ENCODE data around the gene CHMP6. TPM values are rescaled to one million over a fixed set of nuclear protein-coding genes. Genes with fewer than 3 reads are reported as not detected.

The CHMP6 gene
- total RNA-seq = 10 to 100 TPM; 13.5 to 23.2 (median 16.8) TPM

DNA sequence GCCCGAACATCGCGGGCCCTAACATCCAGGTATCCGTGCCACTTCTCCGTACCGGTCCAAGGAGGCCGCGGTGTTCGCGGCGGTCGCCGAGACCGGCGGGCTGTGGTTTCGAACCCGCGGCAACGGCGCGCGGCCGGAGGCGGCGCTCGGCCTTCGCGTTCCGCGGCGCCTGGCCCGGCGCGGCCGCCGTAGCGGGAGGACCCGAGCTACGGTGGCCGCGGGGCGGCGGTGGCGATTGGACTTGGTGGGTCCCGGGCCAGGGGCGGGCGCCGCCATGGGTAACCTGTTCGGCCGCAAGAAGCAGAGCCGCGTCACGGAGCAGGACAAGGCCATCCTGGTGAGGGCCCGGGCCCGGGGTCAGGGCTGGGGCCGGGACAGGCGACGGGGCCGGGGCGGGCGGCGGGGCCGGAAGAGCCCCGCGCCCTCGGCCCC lies at the start of gene CHMP6:
Gene CHMP6 (plus strand): TSS at position 197 of the 432 bp plus-strand sequence. CDS start 78 bp downstream, at position 275.
- TF ChIP-seq, protein P1, sequence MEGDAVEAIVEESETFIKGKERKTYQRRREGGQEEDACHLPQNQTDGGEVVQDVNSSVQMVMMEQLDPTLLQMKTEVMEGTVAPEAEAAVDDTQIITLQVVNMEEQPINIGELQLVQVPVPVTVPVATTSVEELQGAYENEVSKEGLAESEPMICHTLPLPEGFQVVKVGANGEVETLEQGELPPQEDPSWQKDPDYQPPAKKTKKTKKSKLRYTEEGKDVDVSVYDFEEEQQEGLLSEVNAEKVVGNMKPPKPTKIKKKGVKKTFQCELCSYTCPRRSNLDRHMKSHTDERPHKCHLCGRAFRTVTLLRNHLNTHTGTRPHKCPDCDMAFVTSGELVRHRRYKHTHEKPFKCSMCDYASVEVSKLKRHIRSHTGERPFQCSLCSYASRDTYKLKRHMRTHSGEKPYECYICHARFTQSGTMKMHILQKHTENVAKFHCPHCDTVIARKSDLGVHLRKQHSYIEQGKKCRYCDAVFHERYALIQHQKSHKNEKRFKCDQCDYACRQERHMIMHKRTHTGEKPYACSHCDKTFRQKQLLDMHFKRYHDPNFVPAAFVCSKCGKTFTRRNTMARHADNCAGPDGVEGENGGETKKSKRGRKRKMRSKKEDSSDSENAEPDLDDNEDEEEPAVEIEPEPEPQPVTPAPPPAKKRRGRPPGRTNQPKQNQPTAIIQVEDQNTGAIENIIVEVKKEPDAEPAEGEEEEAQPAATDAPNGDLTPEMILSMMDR (IDR thresholded peaks at IDR 0.05) = no peak
- ATAC-seq (ENCODE audit: low FRiP score) = peak; percentile 66
- peak; percentile 39 for DNase-seq (ENCODE audit: low spot score)

DNA sequence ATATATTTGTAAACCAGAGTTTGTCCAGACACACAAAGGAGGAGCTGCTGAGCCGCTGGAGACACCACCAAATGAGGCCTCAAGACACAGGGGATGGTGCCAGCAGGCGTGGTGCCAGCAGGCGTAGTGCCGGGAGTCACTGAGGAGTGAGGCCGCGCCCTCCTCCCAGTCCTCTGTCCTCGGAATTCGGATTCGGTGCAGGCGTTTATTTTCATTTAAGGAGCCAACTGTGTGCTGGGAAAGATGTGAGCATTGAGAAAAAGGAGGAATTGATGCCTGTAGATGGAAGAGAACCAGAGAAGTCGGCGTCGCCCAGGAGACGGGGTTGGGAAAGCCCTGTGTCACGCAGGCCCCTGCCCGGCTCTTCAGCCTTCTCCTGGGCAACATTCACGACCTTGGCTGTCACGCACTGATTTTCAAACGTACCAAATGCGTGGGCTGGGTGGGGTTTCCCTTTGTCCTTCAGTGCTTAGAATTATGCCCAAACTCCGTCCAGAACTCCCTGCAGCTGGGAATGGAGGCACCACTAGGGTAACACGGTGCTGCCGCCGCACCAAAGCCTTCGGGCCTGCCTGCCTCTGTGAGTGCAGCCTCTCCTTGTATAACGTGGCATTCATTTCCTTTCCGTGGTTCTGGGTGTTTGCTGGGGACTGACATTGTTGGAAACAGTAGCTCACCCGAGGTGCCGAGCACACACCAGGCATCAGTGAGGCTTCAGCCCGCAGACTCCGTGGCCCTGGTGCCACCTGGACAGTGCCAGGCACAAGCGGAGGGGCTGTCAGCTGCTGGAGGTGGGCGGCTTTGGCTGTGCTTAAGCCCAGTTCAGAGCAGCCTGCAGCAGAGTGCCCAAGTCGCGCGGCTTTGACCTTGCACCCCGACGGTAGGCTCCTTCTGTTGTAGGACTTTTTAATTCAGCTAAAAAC lies 49.0 kb upstream of the CHMP6 start:
- TF ChIP-seq, protein P1 (IDR thresholded peaks at IDR 0.05) = no peak
- ATAC-seq (ENCODE audit: low FRiP score) (peak; percentile 65), DNase-seq (ENCODE audit: low spot score) (peak; percentile 73)

DNA sequence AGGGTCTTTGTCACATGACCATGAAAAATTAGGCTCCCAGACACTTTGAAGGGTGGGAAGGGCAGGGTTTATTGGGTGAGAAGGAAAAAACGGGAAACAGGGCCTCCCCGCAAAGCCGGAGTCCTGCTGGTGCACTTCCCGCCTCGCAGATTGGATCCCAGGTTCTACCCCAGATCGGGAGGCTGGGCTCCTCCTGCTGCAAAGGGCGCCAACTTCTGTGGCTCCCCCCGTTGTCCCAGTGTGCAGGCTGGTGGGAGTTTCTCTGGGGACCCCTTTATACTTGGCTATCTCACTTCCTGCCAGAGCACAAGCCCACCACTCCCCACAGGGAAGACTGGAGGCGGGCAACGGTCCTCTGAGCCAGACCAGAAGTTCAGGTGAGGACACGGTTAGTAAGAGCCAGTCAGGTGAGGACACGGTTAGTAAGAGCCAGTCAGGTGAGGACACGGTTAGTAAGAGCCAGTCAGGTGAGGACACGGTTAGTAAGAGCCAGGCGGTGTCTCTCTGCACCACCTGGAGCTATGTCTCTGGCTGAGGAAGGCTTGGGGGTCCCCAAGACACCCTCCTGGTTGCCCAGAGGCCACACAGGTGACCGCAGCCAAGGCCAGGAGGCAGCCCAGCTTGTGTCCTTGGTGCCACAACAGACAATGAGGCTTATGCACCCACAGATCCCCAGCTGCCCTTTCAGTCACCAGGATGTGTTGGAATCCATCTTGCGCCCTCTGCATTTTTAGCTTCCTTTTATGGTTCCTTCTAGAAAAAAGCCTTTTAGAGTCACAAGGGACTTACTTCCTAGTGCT lies 48.1 kb upstream of the CHMP6 start:
- TF ChIP-seq, protein P1 (IDR thresholded peaks at IDR 0.05) = no peak
- DNase-seq (ENCODE audit: low spot score) (no peak), ATAC-seq (ENCODE audit: low FRiP score) (no peak)

DNA sequence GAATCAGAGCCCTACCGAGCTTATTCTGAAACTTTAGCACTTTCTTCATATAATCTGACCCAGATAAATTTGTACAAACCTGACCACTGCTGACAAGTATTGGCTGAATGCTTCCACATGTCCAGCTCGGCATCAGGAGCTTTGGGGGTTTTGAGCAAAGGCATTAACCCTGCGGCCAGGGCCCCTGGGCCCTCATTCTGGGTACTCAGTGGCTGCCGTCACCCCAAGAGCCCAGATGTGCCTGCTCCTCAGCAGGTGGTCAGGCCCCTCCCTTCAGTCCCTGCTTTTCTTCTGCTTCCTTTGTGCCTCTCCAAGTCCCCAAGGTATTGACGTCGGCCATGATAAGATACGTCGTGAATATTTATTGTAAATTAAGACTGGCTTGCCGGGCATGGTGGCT lies 47.3 kb upstream of the CHMP6 start:
- DNase-seq (ENCODE audit: low spot score) = no peak
- ATAC-seq (ENCODE audit: low FRiP score) = no peak
- TF ChIP-seq, protein P1 (IDR thresholded peaks at IDR 0.05) = no peak

DNA sequence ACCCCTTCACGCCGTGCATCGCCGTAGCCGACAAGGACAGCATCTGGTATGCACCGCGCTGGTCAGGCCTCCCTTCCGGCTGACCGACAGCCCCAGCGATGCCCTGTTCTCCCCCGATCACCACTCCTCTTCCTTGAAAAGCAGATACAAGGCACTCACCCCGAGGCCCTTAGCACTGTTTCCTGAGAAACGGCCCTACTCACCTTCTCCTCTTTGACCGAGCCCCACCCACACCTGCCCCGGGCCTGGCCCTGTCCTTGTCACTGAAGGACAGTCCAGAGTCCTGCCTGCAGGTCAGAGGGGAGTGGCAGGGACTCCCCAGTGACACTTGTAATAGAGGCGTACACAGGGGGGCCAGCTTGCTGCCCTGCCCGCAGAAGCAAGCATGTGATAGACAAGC lies 45.9 kb upstream of the CHMP6 start:
- DNase-seq (ENCODE audit: low spot score) (no peak), ATAC-seq (ENCODE audit: low FRiP score) (no peak)
- TF ChIP-seq, protein P1 (IDR thresholded peaks at IDR 0.05) = no peak

DNA sequence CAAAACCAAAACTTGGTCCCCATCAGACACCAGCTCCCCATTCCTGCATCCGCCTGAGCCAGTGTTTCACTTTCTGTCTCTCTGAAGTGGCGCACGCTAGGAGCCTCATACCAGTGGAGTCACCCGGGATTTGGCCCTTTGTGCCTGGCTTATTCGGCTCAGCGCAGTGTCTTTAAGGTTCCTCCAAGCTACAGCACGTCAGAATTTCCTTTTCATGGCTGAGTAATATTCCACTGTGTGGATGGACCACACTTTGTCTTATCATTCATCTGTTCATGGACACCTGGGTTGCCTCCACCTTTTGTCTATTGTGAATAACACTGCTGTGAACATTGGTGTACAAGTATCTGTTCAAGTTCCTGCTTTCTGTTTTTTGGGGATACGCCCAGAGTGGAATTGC lies 45.2 kb upstream of the CHMP6 start:
- no peak for ATAC-seq (ENCODE audit: low FRiP score)
- TF ChIP-seq, protein P1 (IDR thresholded peaks at IDR 0.05) = no peak
- DNase-seq (ENCODE audit: low spot score) = no peak

Measured in omental fat pad (tissue), 4 donors.